ENCODE results near the gene MICAL3.

DNA sequence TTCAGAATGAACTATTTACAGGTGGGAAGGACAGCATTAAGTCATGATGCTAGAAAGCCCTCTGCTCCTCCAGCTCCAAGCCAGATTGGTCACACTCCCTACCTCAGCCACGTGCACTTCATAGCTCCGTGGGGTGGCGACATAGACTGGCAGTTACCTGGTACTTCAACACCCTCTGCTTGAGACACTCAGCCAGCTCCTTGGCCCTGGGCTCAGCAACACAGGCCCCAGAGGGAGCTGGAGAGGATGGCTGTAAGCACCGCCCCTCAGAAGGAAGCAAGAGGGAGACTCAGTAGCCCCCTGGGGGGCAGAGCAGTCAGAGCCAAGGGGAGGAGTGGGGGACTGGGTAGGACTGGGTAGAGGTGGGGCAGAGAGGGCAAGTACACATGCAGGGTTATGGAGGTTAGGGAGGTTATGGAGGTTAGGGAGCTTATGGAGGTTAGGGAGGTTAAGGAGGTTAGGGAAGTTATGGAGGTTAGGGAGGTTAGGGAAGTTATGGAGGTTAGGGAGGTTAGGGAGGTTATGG is 148.0 kb downstream of the MICAL3 start:
- TF ChIP-seq POLR2AphosphoS5 (IDR thresholded peaks at IDR 0.05; ENCODE audit: borderline replicate concordance, low read depth, low read length) (no peak), EZH2 (IDR thresholded peaks at IDR 0.05) (no peak), FOXP2 (optimal IDR thresholded peaks at IDR 0.05; ENCODE audit: control extremely low read depth, extremely low read length, insufficient read depth) (no peak)
